ENCODE measurements around the gene CYSLTR1.

The CYSLTR1 gene, protein sequence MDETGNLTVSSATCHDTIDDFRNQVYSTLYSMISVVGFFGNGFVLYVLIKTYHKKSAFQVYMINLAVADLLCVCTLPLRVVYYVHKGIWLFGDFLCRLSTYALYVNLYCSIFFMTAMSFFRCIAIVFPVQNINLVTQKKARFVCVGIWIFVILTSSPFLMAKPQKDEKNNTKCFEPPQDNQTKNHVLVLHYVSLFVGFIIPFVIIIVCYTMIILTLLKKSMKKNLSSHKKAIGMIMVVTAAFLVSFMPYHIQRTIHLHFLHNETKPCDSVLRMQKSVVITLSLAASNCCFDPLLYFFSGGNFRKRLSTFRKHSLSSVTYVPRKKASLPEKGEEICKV

DNA sequence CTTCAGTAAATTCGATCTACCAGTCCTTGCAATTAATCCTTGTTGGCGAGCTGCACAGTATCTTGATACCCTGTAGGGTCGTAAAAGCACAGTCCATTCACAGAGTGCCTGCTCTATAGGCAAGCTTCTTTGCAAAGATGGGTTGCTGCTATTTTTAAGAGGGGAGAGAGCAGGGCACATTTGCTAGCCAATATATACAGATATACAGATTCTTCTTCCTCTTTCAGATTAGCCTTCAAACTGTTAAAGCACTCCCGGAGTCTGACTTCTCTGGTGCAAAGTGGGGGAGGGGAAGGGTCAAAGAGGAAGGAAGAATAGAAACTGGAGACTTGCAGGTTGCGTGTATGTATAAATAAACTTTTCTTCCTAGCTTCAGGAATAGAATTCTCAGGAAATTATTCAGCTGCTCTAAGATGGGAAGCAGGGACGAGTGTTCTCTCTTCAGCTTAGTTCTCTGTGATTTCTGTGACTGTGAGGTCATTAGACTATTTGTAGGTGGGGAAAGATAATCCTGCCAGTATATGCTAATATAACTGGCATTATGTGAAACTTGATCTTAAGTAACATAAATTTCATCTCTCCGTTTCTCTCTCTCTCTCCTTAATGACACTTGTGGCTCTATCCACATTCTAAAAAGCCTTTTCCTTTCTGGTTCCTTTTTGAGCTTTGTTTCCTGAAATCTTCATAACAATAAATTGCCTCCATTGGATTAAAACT is at the start of gene CYSLTR1:
TSS of gene CYSLTR1 (minus strand) at position 242 of the 717 bp plus-strand sequence. CDS start 53,865 bp downstream, outside the sequence.
- H3K27ac Mint-ChIP-seq: peak within 1 kb of the TSS; percentile 81
- no peaks in the 10 kb centered on the region for H3K9me3 Mint-ChIP-seq
- DNase-seq (peak; percentile 50), ATAC-seq (replicated peaks) (peak; percentile 72 to 77)
- H3K27me3 Mint-ChIP-seq: no peaks in the 10 kb centered on the region
- peaks cover 37 to 61% of the 10 kb centered on the region in 2 donors for H3K4me1 Mint-ChIP-seq
- peaks cover 10 to 11% of the 10 kb centered on the region in 2 donors for H3K36me3 Mint-ChIP-seq
- peak within 1 kb of the TSS; percentile 77 to 85 for H3K4me3 Mint-ChIP-seq

DNA sequence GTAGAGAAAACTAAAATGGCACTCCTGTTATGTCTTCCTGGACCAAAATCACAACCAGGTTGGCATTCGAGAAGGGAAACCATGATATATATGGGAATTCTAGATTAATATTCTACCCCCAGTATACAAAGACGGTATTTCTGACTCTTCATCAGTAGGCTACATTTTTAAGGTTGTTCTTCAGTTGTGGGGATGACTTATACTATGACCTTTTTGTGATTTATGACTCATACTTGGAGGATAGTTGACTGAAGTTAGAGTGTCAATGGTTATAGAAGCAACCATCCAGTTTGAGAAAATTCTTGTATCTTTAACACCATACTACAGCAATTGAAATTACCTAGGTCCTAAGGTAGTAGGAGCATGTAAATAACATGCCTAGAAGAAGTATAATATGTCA is 49.8 kb upstream of the CYSLTR1 start:
- peaks cover 5% of the 10 kb centered on the region in 2 donors for H3K9me3 Mint-ChIP-seq
- H3K27me3 Mint-ChIP-seq: no peaks in the 10 kb centered on the region
- H3K4me1 Mint-ChIP-seq: peaks cover 3 to 8% of the 10 kb centered on the region in 2 donors
- no peak for DNase-seq
- ATAC-seq (replicated peaks): no peak
- peaks cover 4 to 5% of the 10 kb centered on the region in 2 donors for H3K36me3 Mint-ChIP-seq
- no peak overlapping the region for H3K27ac Mint-ChIP-seq
- no peak overlapping the region for H3K4me3 Mint-ChIP-seq

DNA sequence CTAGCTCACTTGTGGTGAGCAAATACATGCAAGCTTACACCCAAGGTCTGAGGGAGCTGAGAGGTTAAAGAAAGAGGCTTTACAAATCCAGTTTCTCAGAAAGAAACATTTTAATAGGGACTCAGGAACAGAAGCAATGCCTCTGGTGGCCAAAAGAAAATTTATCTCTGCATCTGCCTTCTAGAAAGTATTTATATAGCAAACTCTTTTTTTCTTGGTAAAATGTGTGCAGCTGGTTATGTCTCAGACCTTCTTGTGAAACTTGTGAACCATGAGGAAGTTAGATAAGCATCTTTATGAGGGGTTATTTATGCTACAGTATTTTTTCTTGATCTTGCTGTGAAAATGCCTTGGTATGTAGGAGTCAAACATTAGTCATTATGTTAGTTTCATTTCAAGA is 48.5 kb upstream of the CYSLTR1 start:
- ATAC-seq (replicated peaks) (peak; percentile 94 to 95), DNase-seq (no peak)
- Mint-ChIP-seq H3K27ac (peak overlapping the region; percentile 43), H3K4me1 (peaks cover 5 to 8% of the 10 kb centered on the region in 2 donors), H3K9me3 (peaks cover 9 to 13% of the 10 kb centered on the region in 2 donors), H3K27me3 (no peaks in the 10 kb centered on the region), H3K4me3 (no peak overlapping the region), H3K36me3 (peaks cover 4 to 5% of the 10 kb centered on the region in 2 donors)

DNA sequence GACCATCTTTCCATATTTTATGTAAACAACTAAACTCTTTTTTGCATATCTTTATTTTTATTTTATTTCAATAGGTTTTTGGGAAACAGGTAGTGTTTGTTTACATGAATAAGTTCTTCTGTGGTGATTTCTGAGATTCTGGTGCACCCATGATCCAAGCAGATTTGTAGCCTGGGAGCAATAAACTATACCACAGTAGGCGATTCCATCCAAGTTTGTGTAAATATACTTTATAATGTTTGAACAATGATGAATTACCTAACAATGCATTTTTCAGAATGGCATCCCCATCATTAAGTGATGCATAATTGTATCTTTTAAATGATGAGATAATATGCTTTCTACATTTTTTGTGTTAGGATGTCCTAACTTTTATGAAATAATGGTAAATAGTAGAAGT is 39.2 kb upstream of the CYSLTR1 start:
- Mint-ChIP-seq H3K36me3 (peaks cover 3 to 4% of the 10 kb centered on the region in 2 donors), H3K4me3 (no peak overlapping the region), H3K9me3 (peaks cover 8 to 12% of the 10 kb centered on the region in 2 donors), H3K27ac (no peak overlapping the region), H3K4me1 (peaks cover 0 to 1% of the 10 kb centered on the region in 2 donors), H3K27me3 (no peaks in the 10 kb centered on the region)
- ATAC-seq (replicated peaks) (no peak), DNase-seq (no peak)

DNA sequence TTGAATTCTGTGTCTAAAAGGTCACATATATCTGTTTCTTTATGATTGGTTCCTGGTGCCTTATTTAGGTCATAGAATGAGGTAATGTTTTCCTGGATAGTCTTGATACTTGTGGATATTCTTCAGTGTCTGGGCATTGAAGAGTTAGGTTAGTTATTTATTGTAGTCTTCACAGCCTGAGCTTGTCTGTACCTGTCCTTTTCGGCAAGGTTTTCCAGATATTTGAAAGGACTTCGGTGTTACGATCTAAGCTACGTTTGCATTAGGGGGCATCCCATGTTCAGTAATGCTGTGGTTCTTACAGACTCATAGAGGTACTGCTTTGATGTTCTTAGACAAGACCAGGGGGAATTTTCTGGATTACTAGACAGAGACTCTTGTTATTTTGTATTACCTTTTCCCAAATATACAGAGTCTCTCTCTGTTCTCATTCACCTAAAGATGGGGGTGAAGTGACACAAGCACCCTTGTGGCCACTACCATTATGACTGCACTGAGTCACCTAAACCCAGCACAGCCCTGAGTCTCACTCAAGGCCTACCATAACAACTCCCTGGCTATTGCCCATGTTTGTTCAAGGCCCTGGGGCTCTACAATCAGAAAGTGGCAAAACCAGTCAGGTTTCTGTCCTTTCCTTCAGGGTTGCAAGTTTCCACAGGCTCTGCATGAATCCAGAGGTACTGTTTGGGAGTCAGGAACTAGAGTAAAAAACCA is 30.1 kb upstream of the CYSLTR1 start:
- peak in 1 of 2 donors; percentile 51 for ATAC-seq (replicated peaks)
- peaks cover 5 to 19% of the 10 kb centered on the region in 2 donors for H3K4me1 Mint-ChIP-seq
- peaks cover 2 to 4% of the 10 kb centered on the region in 2 donors for H3K36me3 Mint-ChIP-seq
- no peak for DNase-seq
- H3K27me3 Mint-ChIP-seq: no peaks in the 10 kb centered on the region
- H3K27ac Mint-ChIP-seq: no peak overlapping the region
- peaks cover 3 to 6% of the 10 kb centered on the region in 2 donors for H3K9me3 Mint-ChIP-seq
- H3K4me3 Mint-ChIP-seq: no peak overlapping the region

DNA sequence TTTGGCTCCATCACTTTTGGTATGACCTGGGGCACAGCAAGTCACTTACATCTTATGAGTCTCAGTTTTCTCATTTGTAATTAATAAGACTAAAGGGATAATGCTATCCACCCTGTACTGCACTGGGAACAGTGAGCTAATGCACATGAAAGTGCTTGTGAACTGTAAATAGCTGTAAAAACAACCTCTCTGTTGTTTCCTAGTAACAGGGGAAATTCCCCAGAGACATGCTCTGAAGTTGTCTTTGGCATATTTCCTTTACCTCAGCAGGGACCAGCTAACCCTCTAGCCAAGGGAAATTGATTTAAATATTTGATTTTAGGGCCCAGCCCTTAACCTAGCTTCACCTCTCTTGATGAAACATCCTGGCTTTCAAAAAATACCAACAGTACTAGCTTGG is 6.1 kb upstream of the CYSLTR1 start:
- Mint-ChIP-seq H3K27me3 (no peaks in the 10 kb centered on the region), H3K9me3 (peaks cover 3% of the 10 kb centered on the region in 2 donors), H3K36me3 (no peaks in the 10 kb centered on the region), H3K27ac (peak overlapping the region; percentile 81), H3K4me3 (peak overlapping the region; percentile 19 to 26), H3K4me1 (peaks cover 32 to 60% of the 10 kb centered on the region in 2 donors)
- ATAC-seq (replicated peaks): peak; percentile 74 to 78
- no peak for DNase-seq

DNA sequence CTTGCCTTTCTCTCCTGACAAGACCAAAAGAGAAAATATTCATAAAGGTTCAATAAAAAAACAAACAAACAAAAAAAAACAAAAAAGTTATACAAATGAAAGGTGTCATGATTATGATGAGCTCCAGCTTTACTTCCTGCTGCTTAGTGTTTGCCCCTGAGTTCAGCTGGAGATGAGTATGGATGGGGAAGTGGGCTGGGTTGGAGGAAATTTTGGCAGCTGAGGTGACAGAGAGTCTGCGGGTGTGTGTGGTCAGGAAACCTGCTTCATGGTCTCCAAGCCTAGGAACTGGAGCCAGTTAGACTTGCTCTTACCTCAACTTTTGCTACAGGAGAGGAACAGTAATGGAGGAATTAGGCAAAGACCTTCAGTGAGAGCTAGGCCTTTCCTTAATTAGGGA is 4.3 kb upstream of the CYSLTR1 start:
- H3K4me1 Mint-ChIP-seq: peaks cover 43 to 64% of the 10 kb centered on the region in 2 donors

DNA sequence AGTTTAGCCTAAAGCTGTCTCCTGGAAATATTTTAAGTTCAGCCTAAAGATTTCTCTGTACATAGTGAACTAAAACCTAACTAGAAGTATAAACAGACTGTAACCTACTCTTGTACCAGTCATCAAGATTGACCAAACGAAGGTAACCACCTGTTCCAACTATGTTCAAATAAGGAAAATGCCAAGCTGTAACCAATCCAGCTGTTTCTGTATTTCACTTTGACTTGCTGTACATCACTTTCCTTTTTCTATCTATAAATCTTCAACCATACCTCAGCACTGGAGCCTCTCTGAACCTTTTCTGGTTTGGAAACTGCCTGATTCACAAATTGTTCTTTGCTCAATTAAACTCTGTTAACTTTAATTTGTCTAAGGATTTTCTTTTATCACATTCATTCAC is 3.1 kb upstream of the CYSLTR1 start:
- peak in 1 of 2 donors; percentile 15 for ATAC-seq (replicated peaks)

More for the DNA sequence above, 4.3 kb upstream of the CYSLTR1 start:
- DNase-seq (no peak), ATAC-seq (replicated peaks) (no peak)
- no peaks in the 10 kb centered on the region for H3K36me3 Mint-ChIP-seq
- H3K9me3 Mint-ChIP-seq: peaks cover 1 to 3% of the 10 kb centered on the region in 2 donors
- peak overlapping the region; percentile 93 for H3K27ac Mint-ChIP-seq
- H3K4me3 Mint-ChIP-seq: peak overlapping the region in 1 of 2 donors; percentile 12
- no peaks in the 10 kb centered on the region for H3K27me3 Mint-ChIP-seq

DNA sequence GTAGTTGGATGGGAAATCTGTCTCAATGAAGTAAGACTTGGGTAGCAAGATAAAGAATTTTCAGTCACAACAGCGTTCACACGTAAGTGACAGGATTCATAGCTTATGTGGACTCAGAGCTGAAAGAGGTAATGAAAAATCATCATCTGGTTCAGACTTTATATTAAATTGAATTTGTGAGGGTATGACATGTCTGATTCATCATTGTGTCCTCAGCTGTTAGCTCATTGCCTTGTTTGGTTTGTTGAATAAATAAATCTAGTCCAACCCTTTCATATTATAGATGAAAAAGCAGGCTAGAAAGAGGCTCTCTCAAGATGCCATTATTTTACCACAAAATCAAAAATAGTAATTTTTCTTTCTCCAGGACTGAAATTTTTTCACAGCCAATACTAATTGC is 2.7 kb upstream of the CYSLTR1 start:
- no peaks in the 10 kb centered on the region for H3K27me3 Mint-ChIP-seq
- H3K36me3 Mint-ChIP-seq: no peaks in the 10 kb centered on the region
- H3K4me3 Mint-ChIP-seq: peak overlapping the region; percentile 77 to 85
- H3K4me1 Mint-ChIP-seq: peaks cover 40 to 60% of the 10 kb centered on the region in 2 donors
- no peaks in the 10 kb centered on the region for H3K9me3 Mint-ChIP-seq
- ATAC-seq (replicated peaks): no peak
- DNase-seq: no peak
- no peak overlapping the region for H3K27ac Mint-ChIP-seq

More for the DNA sequence above, 3.1 kb upstream of the CYSLTR1 start:
- no peaks in the 10 kb centered on the region for H3K9me3 Mint-ChIP-seq
- DNase-seq: no peak
- H3K27ac Mint-ChIP-seq: peak overlapping the region; percentile 79
- peak overlapping the region; percentile 36 to 43 for H3K4me3 Mint-ChIP-seq
- H3K4me1 Mint-ChIP-seq: peaks cover 40 to 60% of the 10 kb centered on the region in 2 donors
- H3K36me3 Mint-ChIP-seq: no peaks in the 10 kb centered on the region
- H3K27me3 Mint-ChIP-seq: no peaks in the 10 kb centered on the region

DNA sequence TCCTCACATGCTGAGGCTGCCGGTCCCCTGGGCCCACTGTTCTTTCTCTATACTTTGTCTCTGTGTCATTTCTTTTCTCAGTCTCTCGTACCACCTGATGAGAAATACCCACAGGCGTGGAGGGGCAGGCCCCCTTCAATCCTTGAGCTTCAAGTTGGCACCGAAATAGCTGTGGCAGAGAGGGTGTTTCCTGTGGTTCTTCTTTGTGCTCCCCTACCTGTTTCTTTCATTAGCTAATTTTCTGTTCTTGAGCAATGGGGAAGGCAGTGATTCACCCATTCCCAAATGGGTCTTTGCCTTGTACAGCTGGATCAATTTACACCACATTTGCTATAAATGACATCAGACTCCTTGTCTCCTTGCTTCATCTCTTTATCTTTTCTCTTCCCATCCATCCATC is 2.1 kb upstream of the CYSLTR1 start:
- Mint-ChIP-seq H3K27me3 (no peaks in the 10 kb centered on the region), H3K9me3 (no peaks in the 10 kb centered on the region), H3K36me3 (peaks cover 0 to 2% of the 10 kb centered on the region in 2 donors), H3K4me1 (peaks cover 36 to 56% of the 10 kb centered on the region in 2 donors), H3K4me3 (peak overlapping the region; percentile 77 to 85), H3K27ac (peak overlapping the region; percentile 84)
- peak; percentile 52 for DNase-seq
- ATAC-seq (replicated peaks): peak; percentile 54 to 57

DNA sequence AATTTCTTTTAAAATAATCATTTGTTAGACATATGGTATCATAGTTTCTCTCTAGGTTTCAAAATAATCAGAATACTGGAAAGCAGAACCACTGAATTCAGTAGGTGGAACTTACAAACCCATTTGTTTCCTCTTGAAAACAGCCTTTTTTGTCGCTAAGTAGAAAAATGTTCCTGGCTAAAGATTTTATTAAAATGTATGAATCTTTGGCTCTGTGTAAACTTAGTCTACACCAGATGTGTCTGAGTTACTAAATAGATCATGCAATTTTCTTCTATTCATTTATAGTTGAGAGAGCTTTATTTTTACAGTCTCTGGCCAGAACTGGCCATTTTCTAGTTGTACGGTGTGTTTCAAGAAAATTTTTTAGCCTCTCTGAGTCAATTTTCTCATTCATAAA is 1.0 kb downstream of the CYSLTR1 start:
- ATAC-seq (replicated peaks): no peak
- no peaks in the 10 kb centered on the region for H3K27me3 Mint-ChIP-seq
- no peak overlapping the region for H3K27ac Mint-ChIP-seq
- H3K4me3 Mint-ChIP-seq: peak overlapping the region; percentile 77 to 85
- H3K4me1 Mint-ChIP-seq: peaks cover 35 to 61% of the 10 kb centered on the region in 2 donors
- no peaks in the 10 kb centered on the region for H3K9me3 Mint-ChIP-seq
- peaks cover 16 to 22% of the 10 kb centered on the region in 2 donors for H3K36me3 Mint-ChIP-seq
- DNase-seq: no peak

DNA sequence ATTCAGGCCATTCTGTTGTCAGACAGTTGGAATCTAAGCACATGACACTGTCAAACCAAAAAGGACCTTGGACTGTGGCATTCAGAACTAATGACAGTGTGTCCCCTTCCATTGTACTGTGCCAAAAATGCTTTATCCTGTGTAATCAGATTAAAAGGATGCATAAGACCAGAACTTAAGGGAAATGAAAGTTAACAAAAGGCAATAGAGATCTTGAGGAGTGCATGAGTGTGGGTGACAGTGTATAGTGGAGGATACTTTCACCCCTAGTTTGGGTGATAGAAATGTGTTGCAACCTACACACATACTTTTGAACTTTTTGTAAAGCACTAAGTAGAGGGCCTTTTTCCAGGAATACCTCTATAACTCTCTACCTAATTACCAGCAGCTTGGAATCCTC is 4.5 kb downstream of the CYSLTR1 start:
- peak overlapping the region; percentile 77 to 83 for H3K4me3 Mint-ChIP-seq
- no peak for ATAC-seq (replicated peaks)
- no peak for DNase-seq
- peaks cover 31 to 48% of the 10 kb centered on the region in 2 donors for H3K4me1 Mint-ChIP-seq
- peaks cover 32 to 48% of the 10 kb centered on the region in 2 donors for H3K36me3 Mint-ChIP-seq
- H3K9me3 Mint-ChIP-seq: peaks cover 4 to 6% of the 10 kb centered on the region in 2 donors
- H3K27ac Mint-ChIP-seq: peak overlapping the region; percentile 88
- H3K27me3 Mint-ChIP-seq: no peaks in the 10 kb centered on the region

DNA sequence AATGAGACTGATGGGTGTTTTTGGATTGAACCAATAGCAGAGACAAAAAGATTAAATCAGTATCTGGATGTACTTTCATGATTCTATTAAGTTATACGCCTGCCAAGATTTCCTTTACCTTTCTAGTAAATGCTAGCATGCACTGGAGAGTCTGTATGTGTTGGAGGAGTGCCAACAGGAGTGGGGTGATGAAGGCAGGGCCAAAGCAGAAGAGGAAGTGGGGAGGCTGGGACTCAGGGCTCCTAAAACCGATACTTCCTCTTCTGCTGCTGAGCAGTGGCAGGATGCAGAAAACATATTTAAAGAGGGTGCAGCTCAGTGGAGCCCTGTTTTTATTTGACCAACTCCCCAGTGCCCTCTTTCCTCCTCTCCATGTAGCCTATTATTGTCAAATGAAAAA is 5.6 kb downstream of the CYSLTR1 start:
- peak overlapping the region; percentile 38 for H3K27ac Mint-ChIP-seq
- H3K27me3 Mint-ChIP-seq: no peaks in the 10 kb centered on the region
- H3K36me3 Mint-ChIP-seq: peaks cover 32 to 51% of the 10 kb centered on the region in 2 donors
- ATAC-seq (replicated peaks): peak; percentile 95 to 96
- H3K4me3 Mint-ChIP-seq: peak overlapping the region; percentile 64 to 75
- DNase-seq: peak; percentile 51
- H3K4me1 Mint-ChIP-seq: peaks cover 23 to 46% of the 10 kb centered on the region in 2 donors
- H3K9me3 Mint-ChIP-seq: peaks cover 4 to 6% of the 10 kb centered on the region in 2 donors

DNA sequence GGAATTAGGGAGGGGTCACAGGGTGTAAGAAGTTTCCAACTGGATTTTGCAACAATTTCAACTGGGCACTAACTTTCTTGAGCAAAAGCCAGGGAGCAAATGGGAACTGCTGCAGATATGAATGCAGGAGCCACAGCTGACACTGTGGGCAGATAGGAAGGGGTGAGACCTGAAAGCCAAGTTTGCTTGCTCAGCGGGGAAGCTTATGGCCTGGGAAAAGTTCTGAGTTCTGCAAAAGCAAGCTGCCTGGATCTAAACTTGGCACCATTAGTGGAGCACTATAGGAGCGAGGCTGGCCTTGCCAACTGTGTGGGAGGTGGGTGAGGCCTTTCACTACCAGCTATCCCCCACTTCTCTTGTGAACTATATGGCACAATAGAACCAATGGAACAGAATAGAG is 11.1 kb downstream of the CYSLTR1 start:
- H3K27ac Mint-ChIP-seq: peak overlapping the region; percentile 62
- H3K4me3 Mint-ChIP-seq: peak overlapping the region; percentile 3 to 30

More for the DNA sequence above, 11.1 kb downstream of the CYSLTR1 start:
- Mint-ChIP-seq H3K27me3 (no peaks in the 10 kb centered on the region), H3K4me1 (peaks cover 36 to 76% of the 10 kb centered on the region in 2 donors), H3K36me3 (peaks cover 51 to 72% of the 10 kb centered on the region in 2 donors), H3K9me3 (peaks cover 6 to 9% of the 10 kb centered on the region in 2 donors)
- DNase-seq (no peak), ATAC-seq (replicated peaks) (no peak)
